GM23338 (cell line): ENCODE measurements around the gene IRGC. TPM values are rescaled to one million over a fixed set of nuclear protein-coding genes. Genes with fewer than 3 reads are reported as not detected.
"Not testable (repeated sequence)": the region's sequence is repeated elsewhere in the genome, so short reads cannot be mapped to it uniquely, and the experiment has no call there.

Experiments used
- ATAC-seq: fragments of 200-7000 bp; cut with Tn5 transposase; 3 replicates; pipeline ENCODE4 v1.9.1; 2020
- DNase-seq: peaks from one replicate; pipeline ENCODE4 v3.0.0-alpha.2; 2015; ENCODE audit warnings: low spot score
- H2AFZ ChIP-seq: fragments of 200-600 bp; sonication (generic); 2 replicates; pipeline ENCODE4 v1.8.0; 2016; ENCODE audit warnings: antibody characterized with exemption, mild to moderate bottlenecking, moderate library complexity
- H3F3A ChIP-seq: fragments of 200-600 bp; sonication (generic); replicated peaks from 2 replicates; pipeline ENCODE4 v1.8.0; 2017; ENCODE audit warnings: antibody characterized with exemption, mixed run types, low read depth
- H3K27ac ChIP-seq: fragments of 200-600 bp; sonication (generic); 2 replicates; pipeline ENCODE4 v1.6.1; 2016; ENCODE audit warnings: low read depth
- H3K27me3 ChIP-seq: fragments of 200-600 bp; sonication (generic); 2 replicates; pipeline ENCODE4 v1.8.0; 2016; ENCODE audit warnings: mild to moderate bottlenecking, mixed run types, moderate library complexity; ENCODE audit not compliant: insufficient read depth
- H3K36me3 ChIP-seq: fragments of 200-600 bp; sonication (generic); 2 replicates; pipeline ENCODE4 v1.8.0; 2016; ENCODE audit warnings: mild to moderate bottlenecking; ENCODE audit not compliant: insufficient read depth
- H3K4me1 ChIP-seq: fragments of 200-600 bp; sonication (generic); 2 replicates; pipeline ENCODE4 v1.8.0; 2016; ENCODE audit warnings: mild to moderate bottlenecking, moderate library complexity; ENCODE audit not compliant: insufficient read depth
- H3K4me2 ChIP-seq: fragments of 200-600 bp; sonication (generic); 2 replicates; pipeline ENCODE4 v1.7.1; 2017; ENCODE audit warnings: mixed run types
- H3K4me3 ChIP-seq: fragments of 200-600 bp; sonication (generic); 2 replicates; pipeline ENCODE4 v1.6.1; 2016; ENCODE audit warnings: mixed run types
- H3K79me2 ChIP-seq: fragments of 200-600 bp; sonication (generic); replicated peaks from 2 replicates; pipeline ENCODE4 v1.8.0; 2017; ENCODE audit warnings: mild to moderate bottlenecking; ENCODE audit not compliant: insufficient read depth
- H3K9me2 ChIP-seq: fragments of 200-600 bp; sonication (generic); 2 replicates; pipeline ENCODE4 v1.8.0; 2017; ENCODE audit not compliant: insufficient read depth
- H4K20me1 ChIP-seq: fragments of 200-600 bp; sonication (generic); replicated peaks from 2 replicates; pipeline ENCODE4 v1.8.0; 2017; ENCODE audit warnings: mild to moderate bottlenecking; ENCODE audit not compliant: insufficient read depth
- H3K27ac Mint-ChIP-seq: 2 replicates; pipeline ENCODE4 v1.8.0; 2020; ENCODE audit warnings: inconsistent platforms, mild to moderate bottlenecking, moderate library complexity, mixed read lengths
- H3K27me3 Mint-ChIP-seq: 3 replicates; pipeline ENCODE4 v1.8.0; 2022; ENCODE audit warnings: low read depth, mild to moderate bottlenecking, moderate library complexity, mixed read lengths, inconsistent platforms; ENCODE audit not compliant: insufficient read depth, poor library complexity
- H3K36me3 Mint-ChIP-seq: 3 replicates; pipeline ENCODE4 v1.8.0; 2021; ENCODE audit warnings: low read depth, mild to moderate bottlenecking, inconsistent platforms, moderate library complexity, mixed read lengths
- H3K4me1 Mint-ChIP-seq: 3 replicates; pipeline ENCODE4 v1.8.0; 2020; ENCODE audit warnings: mild to moderate bottlenecking, inconsistent platforms, mixed read lengths
- H3K4me3 Mint-ChIP-seq: 3 replicates; pipeline ENCODE4 v1.8.0; 2021; ENCODE audit warnings: moderate library complexity, mild to moderate bottlenecking, inconsistent platforms, mixed read lengths
- H3K9me3 Mint-ChIP-seq: 3 replicates; pipeline ENCODE4 v1.8.0; 2020; ENCODE audit warnings: moderate library complexity, mild to moderate bottlenecking, inconsistent platforms, mixed read lengths
- JUNB ChIP-seq: IDR thresholded peaks from one replicate; pipeline ENCODE4 v1.6.1; 2016; ENCODE audit warnings: antibody characterized with exemption; ENCODE audit not compliant: unreplicated experiment
- NANOG ChIP-seq: IDR thresholded peaks from 2 replicates; pipeline ENCODE4 v1.6.1; 2016; ENCODE audit warnings: antibody characterized with exemption, borderline replicate concordance
- POLR2AphosphoS5 ChIP-seq: IDR thresholded peaks from 2 replicates; pipeline ENCODE4 v1.6.1; 2016; ENCODE audit warnings: antibody characterized with exemption, low read depth
- ZNF114 ChIP-seq: fragments of 250-450 bp; sonication (Bioruptor Pico); IDR thresholded peaks from 2 replicates; pipeline ENCODE4 v1.5.0; 2020; ENCODE audit warnings: mild to moderate bottlenecking, moderate library complexity
- ZNF331 ChIP-seq: fragments of 250-450 bp; sonication (Bioruptor Pico); IDR thresholded peaks from 2 replicates; pipeline ENCODE4 v1.5.0; 2020; ENCODE audit warnings: low read depth, mild to moderate bottlenecking, moderate library complexity
- polyA plus RNA-seq: library from polyadenylated mRNA; unstranded; fragments of >200 nt; fragmentation: Nextera tagmentation; extraction: Ambion mirVana; gene quantifications from 2 replicates; pipeline ENCODE4 v1.2.1, GENCODE V29; 2016
- total RNA-seq: library from RNA; depleted of rRNA; stranded (reverse); fragments of >200 nt; shearing (Covaris generic); gene quantifications from 2 replicates; pipeline ENCODE4 v1.2.3, GENCODE V29; 2014
- TF ChIP-seq, protein P1 (sequence below): fragments of 250-450 bp; sonication (Bioruptor Pico); IDR thresholded peaks from 2 replicates; pipeline ENCODE4 v1.5.0; 2020; ENCODE audit warnings: mild to moderate bottlenecking, moderate library complexity
- TF ChIP-seq, protein P2 (sequence below), 2 experiments: fragments of 200-600 bp in 1 of 2; sonication (generic) in 1 of 2; conservative IDR thresholded peaks; 2 replicates each; pipeline versions ENCODE4 v1.5.1 to v1.6.1; 2016 to 2017; ENCODE audit warnings: antibody characterized with exemption in 2 of 2, low read depth in 2 of 2, mild to moderate bottlenecking in 2 of 2, moderate library complexity in 1 of 2
- TF ChIP-seq, protein P3 (sequence below): IDR thresholded peaks from one replicate; pipeline ENCODE4 v1.6.1; 2018; ENCODE audit warnings: antibody characterized with exemption; ENCODE audit not compliant: unreplicated experiment

The IRGC gene
- total and polyA plus RNA-seq, 2 experiments from 2014 or later, result not detected

DNA sequence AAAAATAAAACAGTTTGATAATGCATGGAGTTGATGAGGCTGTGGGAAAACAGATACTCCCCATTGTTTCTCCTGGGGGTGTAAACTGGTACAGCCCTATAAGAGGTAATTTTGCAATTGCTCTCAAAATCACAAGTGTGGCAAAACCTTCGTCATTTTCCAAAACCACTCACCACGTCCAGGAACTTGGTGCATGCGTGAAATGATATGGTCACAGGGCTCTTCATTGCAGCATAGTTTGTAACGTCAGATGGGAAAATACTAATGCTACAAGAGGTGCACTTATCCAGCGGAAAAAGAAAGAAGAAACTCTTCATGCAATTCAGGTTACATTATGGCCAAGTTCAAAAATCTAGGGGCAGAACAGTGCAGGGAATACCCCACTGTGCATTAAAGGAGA lies 34.1 kb upstream of the IRGC start:
- Mint-ChIP-seq H3K27ac (no peak overlapping the region), H3K27me3 (peaks cover 3% of the 10 kb centered on the region), H3K9me3 (no peaks in the 10 kb centered on the region), H3K36me3 (no peaks in the 10 kb centered on the region), H3K4me3 (no peak overlapping the region), H3K4me1 (no peaks in the 10 kb centered on the region; the same call in 2 of the 3 replicates)
- Histone ChIP-seq H4K20me1 (no peaks in the 10 kb centered on the region), H3K27ac (no peak overlapping the region), H3F3A (no peaks in the 10 kb centered on the region), H3K27me3 (no peaks in the 10 kb centered on the region), H3K4me2 (no peak overlapping the region), H3K36me3 (no peaks in the 10 kb centered on the region), H3K4me3 (no peak overlapping the region), H2AFZ (no peak overlapping the region), H3K9me2 (no peaks in the 10 kb centered on the region), H3K79me2 (no peaks in the 10 kb centered on the region), H3K4me1 (no peaks in the 10 kb centered on the region)
- ATAC-seq (no peak), DNase-seq (no peak)
- TF ChIP-seq JUNB, result no peak
- TF ChIP-seq, protein P1, sequence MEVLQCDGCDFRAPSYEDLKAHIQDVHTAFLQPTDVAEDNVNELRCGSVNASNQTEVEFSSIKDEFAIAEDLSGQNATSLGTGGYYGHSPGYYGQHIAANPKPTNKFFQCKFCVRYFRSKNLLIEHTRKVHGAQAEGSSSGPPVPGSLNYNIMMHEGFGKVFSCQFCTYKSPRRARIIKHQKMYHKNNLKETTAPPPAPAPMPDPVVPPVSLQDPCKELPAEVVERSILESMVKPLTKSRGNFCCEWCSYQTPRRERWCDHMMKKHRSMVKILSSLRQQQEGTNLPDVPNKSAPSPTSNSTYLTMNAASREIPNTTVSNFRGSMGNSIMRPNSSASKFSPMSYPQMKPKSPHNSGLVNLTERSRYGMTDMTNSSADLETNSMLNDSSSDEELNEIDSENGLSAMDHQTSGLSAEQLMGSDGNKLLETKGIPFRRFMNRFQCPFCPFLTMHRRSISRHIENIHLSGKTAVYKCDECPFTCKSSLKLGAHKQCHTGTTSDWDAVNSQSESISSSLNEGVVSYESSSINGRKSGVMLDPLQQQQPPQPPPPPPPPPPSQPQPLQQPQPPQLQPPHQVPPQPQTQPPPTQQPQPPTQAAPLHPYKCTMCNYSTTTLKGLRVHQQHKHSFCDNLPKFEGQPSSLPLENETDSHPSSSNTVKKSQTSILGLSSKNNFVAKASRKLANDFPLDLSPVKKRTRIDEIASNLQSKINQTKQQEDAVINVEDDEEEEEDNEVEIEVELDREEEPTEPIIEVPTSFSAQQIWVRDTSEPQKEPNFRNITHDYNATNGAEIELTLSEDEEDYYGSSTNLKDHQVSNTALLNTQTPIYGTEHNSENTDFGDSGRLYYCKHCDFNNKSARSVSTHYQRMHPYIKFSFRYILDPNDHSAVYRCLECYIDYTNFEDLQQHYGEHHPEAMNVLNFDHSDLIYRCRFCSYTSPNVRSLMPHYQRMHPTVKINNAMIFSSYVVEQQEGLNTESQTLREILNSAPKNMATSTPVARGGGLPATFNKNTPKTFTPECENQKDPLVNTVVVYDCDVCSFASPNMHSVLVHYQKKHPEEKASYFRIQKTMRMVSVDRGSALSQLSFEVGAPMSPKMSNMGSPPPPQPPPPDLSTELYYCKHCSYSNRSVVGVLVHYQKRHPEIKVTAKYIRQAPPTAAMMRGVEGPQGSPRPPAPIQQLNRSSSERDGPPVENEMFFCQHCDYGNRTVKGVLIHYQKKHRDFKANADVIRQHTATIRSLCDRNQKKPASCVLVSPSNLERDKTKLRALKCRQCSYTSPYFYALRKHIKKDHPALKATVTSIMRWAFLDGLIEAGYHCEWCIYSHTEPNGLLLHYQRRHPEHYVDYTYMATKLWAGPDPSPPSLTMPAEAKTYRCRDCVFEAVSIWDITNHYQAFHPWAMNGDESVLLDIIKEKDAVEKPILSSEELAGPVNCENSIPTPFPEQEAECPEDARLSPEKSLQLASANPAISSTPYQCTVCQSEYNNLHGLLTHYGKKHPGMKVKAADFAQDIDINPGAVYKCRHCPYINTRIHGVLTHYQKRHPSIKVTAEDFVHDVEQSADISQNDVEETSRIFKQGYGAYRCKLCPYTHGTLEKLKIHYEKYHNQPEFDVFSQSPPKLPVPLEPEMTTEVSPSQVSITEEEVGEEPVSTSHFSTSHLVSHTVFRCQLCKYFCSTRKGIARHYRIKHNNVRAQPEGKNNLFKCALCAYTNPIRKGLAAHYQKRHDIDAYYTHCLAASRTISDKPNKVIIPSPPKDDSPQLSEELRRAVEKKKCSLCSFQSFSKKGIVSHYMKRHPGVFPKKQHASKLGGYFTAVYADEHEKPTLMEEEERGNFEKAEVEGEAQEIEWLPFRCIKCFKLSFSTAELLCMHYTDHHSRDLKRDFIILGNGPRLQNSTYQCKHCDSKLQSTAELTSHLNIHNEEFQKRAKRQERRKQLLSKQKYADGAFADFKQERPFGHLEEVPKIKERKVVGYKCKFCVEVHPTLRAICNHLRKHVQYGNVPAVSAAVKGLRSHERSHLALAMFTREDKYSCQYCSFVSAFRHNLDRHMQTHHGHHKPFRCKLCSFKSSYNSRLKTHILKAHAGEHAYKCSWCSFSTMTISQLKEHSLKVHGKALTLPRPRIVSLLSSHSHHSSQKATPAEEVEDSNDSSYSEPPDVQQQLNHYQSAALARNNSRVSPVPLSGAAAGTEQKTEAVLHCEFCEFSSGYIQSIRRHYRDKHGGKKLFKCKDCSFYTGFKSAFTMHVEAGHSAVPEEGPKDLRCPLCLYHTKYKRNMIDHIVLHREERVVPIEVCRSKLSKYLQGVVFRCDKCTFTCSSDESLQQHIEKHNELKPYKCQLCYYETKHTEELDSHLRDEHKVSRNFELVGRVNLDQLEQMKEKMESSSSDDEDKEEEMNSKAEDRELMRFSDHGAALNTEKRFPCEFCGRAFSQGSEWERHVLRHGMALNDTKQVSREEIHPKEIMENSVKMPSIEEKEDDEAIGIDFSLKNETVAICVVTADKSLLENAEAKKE (CRISPR knock-in tag), result no peak
- TF ChIP-seq, protein P2, sequence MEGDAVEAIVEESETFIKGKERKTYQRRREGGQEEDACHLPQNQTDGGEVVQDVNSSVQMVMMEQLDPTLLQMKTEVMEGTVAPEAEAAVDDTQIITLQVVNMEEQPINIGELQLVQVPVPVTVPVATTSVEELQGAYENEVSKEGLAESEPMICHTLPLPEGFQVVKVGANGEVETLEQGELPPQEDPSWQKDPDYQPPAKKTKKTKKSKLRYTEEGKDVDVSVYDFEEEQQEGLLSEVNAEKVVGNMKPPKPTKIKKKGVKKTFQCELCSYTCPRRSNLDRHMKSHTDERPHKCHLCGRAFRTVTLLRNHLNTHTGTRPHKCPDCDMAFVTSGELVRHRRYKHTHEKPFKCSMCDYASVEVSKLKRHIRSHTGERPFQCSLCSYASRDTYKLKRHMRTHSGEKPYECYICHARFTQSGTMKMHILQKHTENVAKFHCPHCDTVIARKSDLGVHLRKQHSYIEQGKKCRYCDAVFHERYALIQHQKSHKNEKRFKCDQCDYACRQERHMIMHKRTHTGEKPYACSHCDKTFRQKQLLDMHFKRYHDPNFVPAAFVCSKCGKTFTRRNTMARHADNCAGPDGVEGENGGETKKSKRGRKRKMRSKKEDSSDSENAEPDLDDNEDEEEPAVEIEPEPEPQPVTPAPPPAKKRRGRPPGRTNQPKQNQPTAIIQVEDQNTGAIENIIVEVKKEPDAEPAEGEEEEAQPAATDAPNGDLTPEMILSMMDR (conservative IDR thresholded peaks at IDR 0.05; ENCODE audit: low read depth in 2 of 2), result no peak
- TF ChIP-seq ZNF331, result no peak
- no peak for TF ChIP-seq ZNF114 (CRISPR knock-in tag)
- no peak for TF ChIP-seq NANOG
- no peak for TF ChIP-seq POLR2AphosphoS5
- TF ChIP-seq, protein P3, sequence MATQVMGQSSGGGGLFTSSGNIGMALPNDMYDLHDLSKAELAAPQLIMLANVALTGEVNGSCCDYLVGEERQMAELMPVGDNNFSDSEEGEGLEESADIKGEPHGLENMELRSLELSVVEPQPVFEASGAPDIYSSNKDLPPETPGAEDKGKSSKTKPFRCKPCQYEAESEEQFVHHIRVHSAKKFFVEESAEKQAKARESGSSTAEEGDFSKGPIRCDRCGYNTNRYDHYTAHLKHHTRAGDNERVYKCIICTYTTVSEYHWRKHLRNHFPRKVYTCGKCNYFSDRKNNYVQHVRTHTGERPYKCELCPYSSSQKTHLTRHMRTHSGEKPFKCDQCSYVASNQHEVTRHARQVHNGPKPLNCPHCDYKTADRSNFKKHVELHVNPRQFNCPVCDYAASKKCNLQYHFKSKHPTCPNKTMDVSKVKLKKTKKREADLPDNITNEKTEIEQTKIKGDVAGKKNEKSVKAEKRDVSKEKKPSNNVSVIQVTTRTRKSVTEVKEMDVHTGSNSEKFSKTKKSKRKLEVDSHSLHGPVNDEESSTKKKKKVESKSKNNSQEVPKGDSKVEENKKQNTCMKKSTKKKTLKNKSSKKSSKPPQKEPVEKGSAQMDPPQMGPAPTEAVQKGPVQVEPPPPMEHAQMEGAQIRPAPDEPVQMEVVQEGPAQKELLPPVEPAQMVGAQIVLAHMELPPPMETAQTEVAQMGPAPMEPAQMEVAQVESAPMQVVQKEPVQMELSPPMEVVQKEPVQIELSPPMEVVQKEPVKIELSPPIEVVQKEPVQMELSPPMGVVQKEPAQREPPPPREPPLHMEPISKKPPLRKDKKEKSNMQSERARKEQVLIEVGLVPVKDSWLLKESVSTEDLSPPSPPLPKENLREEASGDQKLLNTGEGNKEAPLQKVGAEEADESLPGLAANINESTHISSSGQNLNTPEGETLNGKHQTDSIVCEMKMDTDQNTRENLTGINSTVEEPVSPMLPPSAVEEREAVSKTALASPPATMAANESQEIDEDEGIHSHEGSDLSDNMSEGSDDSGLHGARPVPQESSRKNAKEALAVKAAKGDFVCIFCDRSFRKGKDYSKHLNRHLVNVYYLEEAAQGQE, result no peak

DNA sequence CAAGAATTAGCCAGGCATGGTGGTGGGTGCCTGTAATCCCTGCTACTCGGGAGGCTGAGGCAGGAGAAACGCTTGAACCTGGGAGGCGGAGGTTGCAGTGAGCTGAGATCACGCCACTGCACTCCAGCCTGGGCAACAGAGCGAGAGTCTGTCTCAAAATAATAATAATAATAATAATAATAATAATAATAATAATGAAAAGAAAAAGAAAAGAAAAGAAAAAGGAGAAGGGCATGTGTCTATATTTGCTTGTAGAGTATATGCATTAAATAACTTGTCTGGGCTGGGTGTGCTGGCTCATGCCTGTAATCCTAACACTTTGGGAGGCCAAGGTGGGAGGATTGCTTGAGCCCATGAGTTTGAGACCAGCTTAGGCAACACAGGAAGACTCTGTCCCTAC lies 33.6 kb upstream of the IRGC start:
- H3K27ac Mint-ChIP-seq, DNase-seq, H3K27ac ChIP-seq, H4K20me1 ChIP-seq, H3K4me2 ChIP-seq, H3K4me1 ChIP-seq, H3K27me3 ChIP-seq, H3F3A ChIP-seq, H3K36me3 ChIP-seq, H2AFZ ChIP-seq, H3K4me3 Mint-ChIP-seq, ATAC-seq, H3K36me3 Mint-ChIP-seq, H3K4me3 ChIP-seq, H3K9me2 ChIP-seq, H3K9me3 Mint-ChIP-seq, H3K27me3 Mint-ChIP-seq, H3K4me1 Mint-ChIP-seq, H3K79me2 ChIP-seq: not testable (repeated sequence)
